Activated CD8-positive, alpha-beta memory T cell treated with anti-CD3 and anti-CD28 coated beads, Interleukin-2, amount 50 U/mL, for 48 hours (primary cell): ENCODE results near the gene KCNS3.

ENCODE experiments used
- DNase-seq: peaks from one replicate; pipeline ENCODE4 v3.0.0-alpha.2; 2020

The KCNS3 gene

GRCh38 chr2:17878281-17879136, at the start of gene KCNS3:
TSS of gene KCNS3 (plus strand) at chr2:17878667. CDS start at chr2:17931009, 52,342 bp downstream.
- DNase-seq, result peak; percentile 55

- peak; percentile 88 for DNase-seq
Measured at GRCh38 chr2:17830053-17831034, 48.1 kb upstream of the KCNS3 start.

GRCh38 chr2:17835516-17835915, 43.0 kb upstream of the KCNS3 start:
- DNase-seq, result no peak

- no peak for DNase-seq
Measured at GRCh38 chr2:17839959-17840358, 38.5 kb upstream of the KCNS3 start.

GRCh38 chr2:17843457-17843856, 35.0 kb upstream of the KCNS3 start:
- no peak for DNase-seq

GRCh38 chr2:17845806-17846205, 32.7 kb upstream of the KCNS3 start:
- no peak for DNase-seq

- DNase-seq, result no peak
Measured at GRCh38 chr2:17846676-17847075, 31.8 kb upstream of the KCNS3 start.

- no peak for DNase-seq
Measured at GRCh38 chr2:17847236-17847635, 31.2 kb upstream of the KCNS3 start.

GRCh38 chr2:17849275-17849674, 29.2 kb upstream of the KCNS3 start:
- no peak for DNase-seq

GRCh38 chr2:17850151-17850550, 28.3 kb upstream of the KCNS3 start:
- no peak for DNase-seq

- DNase-seq, result peak; percentile 55
Measured at GRCh38 chr2:17851731-17852585, 26.5 kb upstream of the KCNS3 start.

- no peak for DNase-seq
Measured at GRCh38 chr2:17853799-17854198, 24.7 kb upstream of the KCNS3 start.

- DNase-seq, result no peak
Measured at GRCh38 chr2:17857021-17857420, 21.4 kb upstream of the KCNS3 start.

GRCh38 chr2:17858064-17858463, 20.4 kb upstream of the KCNS3 start:
- no peak for DNase-seq

GRCh38 chr2:17863539-17863938, 14.9 kb upstream of the KCNS3 start:
- DNase-seq, result no peak

GRCh38 chr2:17864676-17865075, 13.8 kb upstream of the KCNS3 start:
- no peak for DNase-seq

- DNase-seq, result no peak
Measured at GRCh38 chr2:17867133-17867532, 11.3 kb upstream of the KCNS3 start.

GRCh38 chr2:17869128-17869527, 9.3 kb upstream of the KCNS3 start:
- DNase-seq, result no peak

- no peak for DNase-seq
Measured at GRCh38 chr2:17871639-17872038, 6.8 kb upstream of the KCNS3 start.

GRCh38 chr2:17873021-17873420, 5.4 kb upstream of the KCNS3 start:
- no peak for DNase-seq

GRCh38 chr2:17876590-17876989, 1.9 kb upstream of the KCNS3 start:
- no peak for DNase-seq

GRCh38 chr2:17877811-17878280, 621 bp upstream of the KCNS3 start:
- DNase-seq, result peak; percentile 48
